CD4-positive, alpha-beta T cell treated with Interleukin-17A for 1 hour (primary cell): ENCODE data around the gene RGS4.

Experiments used
- DNase-seq: peaks from one replicate; pipeline ENCODE4 v3.0.0-alpha.2; 2020

RGS4 gene

DNA sequence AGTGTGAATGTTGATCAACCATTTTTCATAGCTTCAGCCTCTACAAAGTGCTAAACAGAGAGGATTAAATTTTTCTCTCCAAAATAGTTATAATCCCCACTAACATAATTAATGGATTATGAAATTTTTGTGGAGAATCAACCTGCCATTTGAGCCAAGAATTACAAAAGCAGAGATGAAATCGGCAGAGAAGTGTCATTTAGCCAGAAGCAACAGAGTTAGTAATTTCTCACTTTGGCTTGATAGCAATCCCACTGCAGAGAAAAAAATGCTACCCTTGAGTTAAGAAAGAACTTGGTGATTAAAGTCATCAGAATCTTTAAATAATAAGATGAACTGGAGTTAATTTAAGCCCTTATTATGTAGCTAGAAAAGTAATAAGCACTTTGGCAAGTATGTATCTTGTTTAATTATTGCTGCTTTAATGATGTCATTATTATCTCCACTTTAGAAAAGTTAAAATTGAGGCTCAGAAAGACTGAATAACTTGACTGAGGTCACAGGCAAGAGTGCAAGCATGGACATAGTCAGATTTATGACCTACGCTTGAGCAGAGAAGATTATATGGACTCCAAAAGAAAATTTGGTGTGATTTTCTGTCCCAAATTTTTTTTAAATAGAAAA lies 37.3 kb downstream of the RGS4 start:
- no peak for DNase-seq

DNA sequence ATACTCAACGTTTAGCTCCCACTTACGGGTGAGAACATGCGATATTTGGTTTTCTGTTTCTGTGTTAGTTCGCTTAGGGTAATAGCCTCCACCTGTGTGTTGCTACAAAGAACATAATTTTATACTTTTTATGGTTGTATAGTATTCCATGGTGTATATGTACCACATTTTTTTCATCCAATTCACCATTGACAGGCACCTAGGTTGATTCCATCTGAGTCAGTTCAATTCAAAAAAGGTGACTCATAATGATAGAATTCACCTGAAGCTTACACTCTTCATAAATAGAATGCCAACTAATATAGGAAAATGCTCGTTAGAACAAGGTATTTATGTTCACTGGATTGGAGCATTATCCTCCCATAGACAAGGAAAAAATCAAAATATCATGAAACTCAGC lies 38.5 kb downstream of the RGS4 start:
- DNase-seq, result no peak

DNA sequence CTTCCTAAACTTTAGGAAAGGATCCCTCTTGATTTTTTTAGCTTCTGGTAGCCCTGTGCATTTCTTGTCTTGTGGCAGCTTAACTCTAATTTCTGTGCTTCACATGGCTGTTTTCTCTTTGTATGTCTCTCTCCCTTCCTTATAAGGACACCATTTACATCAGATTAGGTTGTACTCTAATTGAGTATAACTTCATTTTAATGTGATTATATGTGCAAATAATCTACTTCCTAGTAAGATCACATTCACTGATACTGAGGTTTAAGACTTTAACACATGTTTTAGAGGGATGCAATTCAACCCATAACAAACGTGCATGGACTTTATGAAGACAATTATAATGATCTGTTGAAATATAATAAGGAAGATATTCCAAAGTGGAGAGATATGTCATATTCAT lies 46.7 kb downstream of the RGS4 start:
- DNase-seq, result no peak

DNA sequence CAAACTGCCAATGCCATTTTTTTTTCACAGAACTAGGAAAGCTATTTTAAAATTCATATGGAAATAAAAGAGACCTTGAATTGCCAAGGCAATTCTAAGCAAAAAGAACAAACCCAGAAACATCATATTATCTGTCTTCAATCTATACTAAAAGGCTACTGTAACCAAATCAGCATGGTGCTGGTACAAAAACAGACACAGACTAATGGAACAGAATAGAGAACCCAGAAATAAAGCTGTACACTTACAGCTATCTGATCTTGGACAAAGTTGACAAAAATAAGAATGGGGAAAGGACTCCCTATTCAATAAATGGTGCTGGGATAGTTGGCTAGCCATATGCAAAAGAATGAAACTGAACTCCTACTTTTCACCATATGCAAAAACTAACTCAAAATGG lies 50.5 kb downstream of the RGS4 start:
- no peak for DNase-seq

DNA sequence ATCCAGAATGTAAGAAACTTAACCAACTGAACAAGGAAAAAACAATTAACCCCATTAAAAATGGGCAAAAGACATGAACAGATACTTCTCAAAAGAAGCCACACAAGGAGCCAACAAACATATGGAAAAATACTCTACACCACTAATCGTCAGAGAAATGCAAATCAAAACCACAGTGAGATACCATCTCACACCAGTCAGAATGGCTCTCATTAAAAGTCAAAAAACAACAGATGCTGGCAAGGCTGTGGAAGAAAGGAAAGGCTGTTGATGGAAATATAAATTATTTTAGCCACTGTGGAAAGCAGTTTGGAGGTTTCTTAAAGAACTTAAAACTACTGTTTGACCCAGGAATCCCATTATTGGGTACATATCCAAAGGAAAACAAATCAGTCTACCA lies 51.2 kb downstream of the RGS4 start:
- no peak for DNase-seq

DNA sequence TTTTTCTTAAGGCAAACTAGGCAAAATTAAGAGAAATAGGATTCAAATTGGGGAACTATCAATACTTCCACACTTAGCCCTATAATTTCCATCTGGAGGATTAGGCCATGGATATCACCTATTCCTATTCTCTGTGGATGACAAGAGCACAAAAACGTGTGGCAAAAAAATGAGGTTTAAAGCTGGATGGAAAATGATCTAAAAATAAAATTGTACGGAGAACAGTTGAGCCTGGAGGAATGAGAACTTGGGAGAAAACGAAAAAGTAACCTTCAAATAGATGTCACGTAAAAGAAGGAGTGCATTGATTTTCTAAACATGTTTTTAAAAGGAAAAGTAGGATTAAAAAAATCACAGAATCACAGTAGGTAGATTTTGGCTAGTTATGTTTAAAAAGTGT lies 55.7 kb downstream of the RGS4 start:
- no peak for DNase-seq
